K562 (cell line): ENCODE data around the gene PEX5.

Experiments used
- CBX2 ChIP-seq: fragments of 200-600 bp; sonication (generic); IDR thresholded peaks from one replicate; pipeline ENCODE4 v1.6.1; 2012; ENCODE audit warnings: mild to moderate bottlenecking, low read length, inconsistent platforms; ENCODE audit not compliant: insufficient read depth, poor library complexity, severe bottlenecking
- CBX5 ChIP-seq: IDR thresholded peaks from 2 replicates; pipeline ENCODE4 v1.6.1; 2014; ENCODE audit warnings: low read depth, borderline replicate concordance
- MXI1 ChIP-seq: IDR thresholded peaks from 2 replicates; pipeline ENCODE4 v1.6.1; 2011; ENCODE audit warnings: low read depth, mild to moderate bottlenecking, improper control_type of control experiment, low read length
- NFIC ChIP-seq: fragments of 450-650 bp; IDR thresholded peaks from 2 replicates; pipeline ENCODE4 v1.6.1; 2017; ENCODE audit warnings: mild to moderate bottlenecking, inconsistent platforms
- SMARCA5 ChIP-seq: fragments of 450-650 bp; IDR thresholded peaks from 2 replicates; pipeline ENCODE4 v1.6.1; 2016
- YY1 ChIP-seq, 3 experiments: IDR thresholded peaks; 2 replicates each; pipeline ENCODE4 v1.6.1; 2011; ENCODE audit warnings: low read length in 2 of 3, mild to moderate bottlenecking in 2 of 3, moderate library complexity in 2 of 3, borderline replicate concordance in 1 of 3, control low read depth in 1 of 3, low read depth in 1 of 3; ENCODE audit not compliant: insufficient read depth in 3 of 3, insufficient replicate concordance in 2 of 3, control insufficient read depth in 1 of 3, insufficient read length in 1 of 3; ENCODE audit errors: extremely low read depth in 1 of 3
- TF ChIP-seq, protein P1 (sequence below), 3 experiments: IDR thresholded peaks in 2 of 3; conservative IDR thresholded peaks in 1 of 3; 2 replicates each; pipeline ENCODE4 v1.5.1; 2011 to 2012; ENCODE audit warnings: low read length in 3 of 3, mild to moderate bottlenecking in 3 of 3, control low read depth in 2 of 3, improper control_type of control experiment in 1 of 3, inconsistent platforms in 1 of 3, low read depth in 1 of 3, mixed read lengths in 1 of 3, moderate library complexity in 1 of 3; ENCODE audit not compliant: insufficient read depth in 2 of 3
- TF ChIP-seq, protein P2 (sequence below), 3 experiments: fragments of 200-800 bp in 1 of 3; fragments of 250-450 bp in 1 of 3; fragments of 450-650 bp in 1 of 3; sonication (Bioruptor Pico) in 1 of 3; sonication (Bioruptor generic) in 1 of 3; formaldehyde crosslinking in 1 of 3; IDR thresholded peaks; 2 replicates each; pipeline versions ENCODE4 v1.6.1 to v1.8.0; 2016 to 2022; ENCODE audit warnings: mild to moderate bottlenecking in 2 of 3, missing genetic modification characterization in 2 of 3, missing compliant biosample characterization in 1 of 3, moderate library complexity in 1 of 3
- TF ChIP-seq, protein P3 (sequence below), 2 experiments: fragments of 450-650 bp in 1 of 2; sonication (generic) in 1 of 2; formaldehyde crosslinking in 1 of 2; IDR thresholded peaks in 1 of 2; conservative IDR thresholded peaks in 1 of 2; 2 replicates each; pipeline versions ENCODE4 v1.6.1 to v1.8.1; 2016 to 2023; ENCODE audit warnings: mild to moderate bottlenecking in 2 of 2, moderate library complexity in 2 of 2, inconsistent platforms in 1 of 2, missing genetic modification reagents in 1 of 2

DNA sequence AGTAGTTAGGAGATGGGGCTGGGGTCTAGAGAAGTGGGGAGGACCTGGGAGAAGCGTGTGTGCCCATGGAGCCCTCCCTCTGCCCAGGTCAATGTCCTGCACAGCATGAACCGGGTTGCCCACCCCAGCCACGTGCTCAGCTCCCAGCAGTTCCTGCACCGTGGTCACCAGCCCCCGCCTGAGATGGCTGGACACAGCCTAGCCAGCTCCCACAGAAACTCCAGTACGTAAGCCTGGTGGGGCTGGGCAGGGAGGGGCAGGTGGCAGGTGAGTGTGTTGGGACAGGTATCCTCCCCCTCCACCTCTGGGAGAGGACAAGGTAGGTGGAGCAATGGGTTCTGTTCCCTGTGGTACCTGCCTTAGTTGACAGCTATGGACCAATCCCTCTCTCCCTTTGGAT lies 38.6 kb upstream of the PEX5 start:
- TF ChIP-seq, protein P1, sequence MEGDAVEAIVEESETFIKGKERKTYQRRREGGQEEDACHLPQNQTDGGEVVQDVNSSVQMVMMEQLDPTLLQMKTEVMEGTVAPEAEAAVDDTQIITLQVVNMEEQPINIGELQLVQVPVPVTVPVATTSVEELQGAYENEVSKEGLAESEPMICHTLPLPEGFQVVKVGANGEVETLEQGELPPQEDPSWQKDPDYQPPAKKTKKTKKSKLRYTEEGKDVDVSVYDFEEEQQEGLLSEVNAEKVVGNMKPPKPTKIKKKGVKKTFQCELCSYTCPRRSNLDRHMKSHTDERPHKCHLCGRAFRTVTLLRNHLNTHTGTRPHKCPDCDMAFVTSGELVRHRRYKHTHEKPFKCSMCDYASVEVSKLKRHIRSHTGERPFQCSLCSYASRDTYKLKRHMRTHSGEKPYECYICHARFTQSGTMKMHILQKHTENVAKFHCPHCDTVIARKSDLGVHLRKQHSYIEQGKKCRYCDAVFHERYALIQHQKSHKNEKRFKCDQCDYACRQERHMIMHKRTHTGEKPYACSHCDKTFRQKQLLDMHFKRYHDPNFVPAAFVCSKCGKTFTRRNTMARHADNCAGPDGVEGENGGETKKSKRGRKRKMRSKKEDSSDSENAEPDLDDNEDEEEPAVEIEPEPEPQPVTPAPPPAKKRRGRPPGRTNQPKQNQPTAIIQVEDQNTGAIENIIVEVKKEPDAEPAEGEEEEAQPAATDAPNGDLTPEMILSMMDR (IDR thresholded peaks at IDR 0.05 in 2 of 3, conservative IDR thresholded peaks at IDR 0.05 in 1 of 3; ENCODE audit: insufficient read depth in 2 of 3, low read depth in 1 of 3, low read length in 3 of 3): no peak
- TF ChIP-seq, protein P2, sequence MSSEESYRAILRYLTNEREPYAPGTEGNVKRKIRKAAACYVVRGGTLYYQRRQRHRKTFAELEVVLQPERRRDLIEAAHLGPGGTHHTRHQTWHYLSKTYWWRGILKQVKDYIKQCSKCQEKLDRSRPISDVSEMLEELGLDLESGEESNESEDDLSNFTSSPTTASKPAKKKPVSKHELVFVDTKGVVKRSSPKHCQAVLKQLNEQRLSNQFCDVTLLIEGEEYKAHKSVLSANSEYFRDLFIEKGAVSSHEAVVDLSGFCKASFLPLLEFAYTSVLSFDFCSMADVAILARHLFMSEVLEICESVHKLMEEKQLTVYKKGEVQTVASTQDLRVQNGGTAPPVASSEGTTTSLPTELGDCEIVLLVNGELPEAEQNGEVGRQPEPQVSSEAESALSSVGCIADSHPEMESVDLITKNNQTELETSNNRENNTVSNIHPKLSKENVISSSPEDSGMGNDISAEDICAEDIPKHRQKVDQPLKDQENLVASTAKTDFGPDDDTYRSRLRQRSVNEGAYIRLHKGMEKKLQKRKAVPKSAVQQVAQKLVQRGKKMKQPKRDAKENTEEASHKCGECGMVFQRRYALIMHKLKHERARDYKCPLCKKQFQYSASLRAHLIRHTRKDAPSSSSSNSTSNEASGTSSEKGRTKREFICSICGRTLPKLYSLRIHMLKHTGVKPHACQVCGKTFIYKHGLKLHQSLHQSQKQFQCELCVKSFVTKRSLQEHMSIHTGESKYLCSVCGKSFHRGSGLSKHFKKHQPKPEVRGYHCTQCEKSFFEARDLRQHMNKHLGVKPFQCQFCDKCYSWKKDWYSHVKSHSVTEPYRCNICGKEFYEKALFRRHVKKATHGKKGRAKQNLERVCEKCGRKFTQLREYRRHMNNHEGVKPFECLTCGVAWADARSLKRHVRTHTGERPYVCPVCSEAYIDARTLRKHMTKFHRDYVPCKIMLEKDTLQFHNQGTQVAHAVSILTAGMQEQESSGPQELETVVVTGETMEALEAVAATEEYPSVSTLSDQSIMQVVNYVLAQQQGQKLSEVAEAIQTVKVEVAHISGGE (CRISPR knock-in tag; IDR thresholded peaks at IDR 0.05): no peak
- TF ChIP-seq YY1 (IDR thresholded peaks at IDR 0.05; ENCODE audit: borderline replicate concordance in 1 of 3, control insufficient read depth in 1 of 3, extremely low read depth in 1 of 3, insufficient read depth in 3 of 3, insufficient read length in 1 of 3, insufficient replicate concordance in 2 of 3, low read depth in 1 of 3, low read length in 2 of 3) (no peak), CBX2 (no peak), CBX5 (no peak), MXI1 (no peak), NFIC (no peak), SMARCA5 (no peak)
- TF ChIP-seq, protein P3, sequence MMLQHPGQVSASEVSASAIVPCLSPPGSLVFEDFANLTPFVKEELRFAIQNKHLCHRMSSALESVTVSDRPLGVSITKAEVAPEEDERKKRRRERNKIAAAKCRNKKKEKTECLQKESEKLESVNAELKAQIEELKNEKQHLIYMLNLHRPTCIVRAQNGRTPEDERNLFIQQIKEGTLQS (IDR thresholded peaks at IDR 0.05): no peak
- TF ChIP-seq, protein P3 (CRISPR knock-in tag; conservative IDR thresholded peaks at IDR 0.05): no peak
